Measurements from ENCODE around the gene VCY1B.
"Not testable (repeated sequence)": the region's sequence is repeated elsewhere in the genome, so short reads cannot be mapped to it uniquely, and the experiment has no call there.

VCY1B gene

DNA sequence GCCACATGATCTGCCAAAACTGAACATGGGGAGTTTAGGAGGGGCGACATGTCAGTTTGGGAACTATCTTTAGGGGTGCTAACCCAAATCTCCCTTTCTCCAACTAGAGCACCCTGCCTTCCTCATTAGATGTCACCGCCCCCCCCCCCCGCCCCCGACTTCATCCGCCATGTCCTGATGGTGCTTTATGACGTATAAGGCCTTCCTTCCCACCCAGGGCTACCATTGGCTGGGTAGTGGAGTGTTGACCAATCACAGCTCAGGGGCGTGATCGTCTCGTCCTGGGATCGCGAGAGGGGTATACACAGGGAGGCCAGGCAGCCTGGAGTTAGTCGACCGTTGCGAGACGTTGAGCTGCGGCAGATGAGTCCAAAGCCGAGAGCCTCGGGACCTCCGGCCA lies at the start of gene VCY1B:
VCY1B (plus strand) TSS at position 301 of the 400 bp plus-strand sequence; CDS start at position 364, 63 bp downstream.
- not testable (repeated sequence) for DNase-seq

DNA sequence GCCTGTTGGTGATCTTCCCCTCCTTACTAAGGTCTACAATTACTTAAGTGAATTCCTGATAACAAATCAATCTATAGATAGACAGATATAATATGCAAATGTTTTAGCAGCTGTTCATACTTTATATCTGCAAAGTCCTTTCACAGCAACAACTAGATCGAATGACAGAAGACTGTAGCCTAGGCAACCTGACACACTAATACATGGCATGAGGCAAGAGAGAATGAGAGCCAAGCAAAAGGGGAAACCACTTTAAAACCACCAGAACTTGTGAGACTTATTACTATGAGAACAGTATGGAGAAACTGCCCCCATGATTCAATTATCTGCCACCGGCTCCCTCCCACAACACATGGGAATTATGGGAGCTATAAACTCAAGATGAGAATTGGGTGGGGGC lies 44.1 kb upstream of the VCY1B start:
- not testable (repeated sequence) for DNase-seq

DNA sequence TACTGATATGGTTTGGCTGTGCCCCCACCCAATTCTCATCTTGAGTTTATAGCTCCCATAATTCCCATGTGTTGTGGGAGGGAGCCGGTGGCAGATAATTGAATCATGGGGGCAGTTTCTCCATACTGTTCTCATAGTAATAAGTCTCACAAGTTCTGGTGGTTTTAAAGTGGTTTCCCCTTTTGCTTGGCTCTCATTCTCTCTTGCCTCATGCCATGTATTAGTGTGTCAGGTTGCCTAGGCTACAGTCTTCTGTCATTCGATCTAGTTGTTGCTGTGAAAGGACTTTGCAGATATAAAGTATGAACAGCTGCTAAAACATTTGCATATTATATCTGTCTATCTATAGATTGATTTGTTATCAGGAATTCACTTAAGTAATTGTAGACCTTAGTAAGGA lies 25.6 kb upstream of the VCY1B start:
- not testable (repeated sequence) for DNase-seq

DNA sequence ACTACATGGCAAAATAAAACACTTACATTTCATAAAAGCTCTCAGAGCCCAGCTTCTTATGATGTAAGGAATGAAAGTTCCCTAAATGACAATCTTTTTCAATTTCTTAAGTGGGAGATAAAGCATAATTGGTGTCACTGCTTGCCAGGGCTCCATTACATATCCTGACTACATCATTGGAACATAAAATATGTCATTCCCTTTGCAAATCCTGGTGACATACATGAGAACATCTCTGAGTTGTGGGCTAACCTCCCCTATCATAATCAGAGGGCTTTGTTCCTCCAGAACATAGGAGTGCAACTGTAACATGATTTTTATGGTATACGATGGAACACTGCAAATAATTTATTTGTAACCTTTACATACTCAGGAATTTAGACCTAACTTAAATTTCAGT lies 29.9 kb downstream of the VCY1B start:
- DNase-seq, result no peak

Data from NCI-H1930 (cell line).